ENCODE results near the gene DDX28. TPM values are rescaled to one million over a fixed set of nuclear protein-coding genes. Genes with fewer than 3 reads are reported as not detected.

Gene DDX28
- total RNA-seq, 1 donor from 2014 or later: 6.2 TPM

DNA sequence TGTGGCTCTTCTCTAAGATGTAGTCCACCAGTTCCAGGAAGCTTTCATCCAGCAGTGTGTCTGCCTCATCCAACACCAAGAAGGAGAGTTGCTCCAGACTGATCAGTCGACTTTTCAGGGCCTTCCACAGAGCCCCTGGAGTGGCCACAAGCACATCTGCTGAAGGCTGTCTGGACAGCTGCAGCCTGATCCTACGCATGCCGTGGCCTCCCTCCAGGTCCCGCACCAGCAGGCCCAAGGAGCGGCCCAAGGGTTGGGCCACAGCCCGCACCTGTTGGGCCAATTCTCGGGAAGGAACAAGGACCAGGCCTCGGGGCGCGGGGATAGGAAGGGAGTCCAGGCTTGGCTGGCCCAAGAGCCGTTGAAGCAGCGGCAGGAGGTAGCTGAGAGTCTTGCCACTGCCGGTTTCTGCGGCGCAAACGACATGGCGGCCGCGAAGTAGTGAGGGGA, 729 bp downstream of the DDX28 start:
- Histone ChIP-seq H3K4me1 (ENCODE audit: insufficient read depth, low read length) (peaks cover 17% of the 10 kb centered on the region), H3K27ac (ENCODE audit: low read depth, low read length) (peak overlapping the region; percentile 85), H3K9ac (ENCODE audit: low read length) (peak overlapping the region; percentile 96), H3K4me3 (ENCODE audit: insufficient read depth, low read depth, low read length) (peak overlapping the region; percentile 88), H2AFZ (ENCODE audit: low read depth, low read length) (peak overlapping the region; percentile 97), H3K36me3 (ENCODE audit: insufficient read depth, low read length) (no peaks in the 10 kb centered on the region), H3K27me3 (ENCODE audit: insufficient read depth, low read length) (no peaks in the 10 kb centered on the region), H3K4me2 (ENCODE audit: low read length) (peak overlapping the region; percentile 90), H3K79me2 (ENCODE audit: insufficient read depth, low read length) (peaks cover 37% of the 10 kb centered on the region), H4K20me1 (ENCODE audit: insufficient read depth, low read length) (peaks cover 9% of the 10 kb centered on the region), H3K9me3 (ENCODE audit: insufficient read depth, low read depth, low read length) (no peaks in the 10 kb centered on the region)
- FAIRE-seq: no peak
- DNase-seq (ENCODE audit: low read depth): no peak
- Mint-ChIP-seq H3K27me3 (ENCODE audit: low read depth, unreplicated experiment) (no peaks in the 10 kb centered on the region), H3K4me3 (ENCODE audit: unreplicated experiment) (peak overlapping the region; percentile 97), H3K4me1 (ENCODE audit: low read depth, unreplicated experiment) (peaks cover 6% of the 10 kb centered on the region), H3K27ac (ENCODE audit: unreplicated experiment) (peak overlapping the region; percentile 96), H3K36me3 (ENCODE audit: low read depth, unreplicated experiment) (peaks cover 2% of the 10 kb centered on the region), H3K9me3 (ENCODE audit: unreplicated experiment) (no peaks in the 10 kb centered on the region)
- TF ChIP-seq, protein P1, sequence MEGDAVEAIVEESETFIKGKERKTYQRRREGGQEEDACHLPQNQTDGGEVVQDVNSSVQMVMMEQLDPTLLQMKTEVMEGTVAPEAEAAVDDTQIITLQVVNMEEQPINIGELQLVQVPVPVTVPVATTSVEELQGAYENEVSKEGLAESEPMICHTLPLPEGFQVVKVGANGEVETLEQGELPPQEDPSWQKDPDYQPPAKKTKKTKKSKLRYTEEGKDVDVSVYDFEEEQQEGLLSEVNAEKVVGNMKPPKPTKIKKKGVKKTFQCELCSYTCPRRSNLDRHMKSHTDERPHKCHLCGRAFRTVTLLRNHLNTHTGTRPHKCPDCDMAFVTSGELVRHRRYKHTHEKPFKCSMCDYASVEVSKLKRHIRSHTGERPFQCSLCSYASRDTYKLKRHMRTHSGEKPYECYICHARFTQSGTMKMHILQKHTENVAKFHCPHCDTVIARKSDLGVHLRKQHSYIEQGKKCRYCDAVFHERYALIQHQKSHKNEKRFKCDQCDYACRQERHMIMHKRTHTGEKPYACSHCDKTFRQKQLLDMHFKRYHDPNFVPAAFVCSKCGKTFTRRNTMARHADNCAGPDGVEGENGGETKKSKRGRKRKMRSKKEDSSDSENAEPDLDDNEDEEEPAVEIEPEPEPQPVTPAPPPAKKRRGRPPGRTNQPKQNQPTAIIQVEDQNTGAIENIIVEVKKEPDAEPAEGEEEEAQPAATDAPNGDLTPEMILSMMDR (IDR thresholded peaks at IDR 0.05; ENCODE audit: insufficient read depth, low read depth, low read length): no peak
- TF ChIP-seq EZH2 (IDR thresholded peaks at IDR 0.05; ENCODE audit: insufficient read depth, low read length): no peak

DNA sequence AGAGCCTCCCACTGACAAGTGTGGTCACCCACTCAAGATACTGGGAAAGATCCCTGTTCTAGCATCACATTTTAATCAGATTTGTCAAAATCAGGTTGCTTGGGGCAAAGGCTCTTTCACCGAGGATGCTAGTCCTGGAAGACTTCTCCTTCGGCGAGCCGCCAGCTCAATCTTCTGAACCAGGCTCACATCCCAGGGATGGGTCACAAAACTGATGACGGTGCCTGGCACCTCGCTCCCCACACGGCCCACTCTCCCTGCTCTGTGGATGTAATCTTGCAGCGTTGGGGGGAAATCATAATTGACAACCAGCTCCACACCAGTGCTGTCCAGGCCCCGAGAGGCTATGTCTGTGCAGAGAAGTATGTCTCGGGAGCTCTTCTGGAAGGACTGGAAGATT, 1.5 kb downstream of the DDX28 start:
- H3K36me3 ChIP-seq (ENCODE audit: insufficient read depth, low read length): no peaks in the 10 kb centered on the region
- no peak overlapping the region for H3K27ac ChIP-seq (ENCODE audit: low read depth, low read length)
- H3K4me2 ChIP-seq (ENCODE audit: low read length): peak overlapping the region; percentile 90
- H3K4me3 ChIP-seq (ENCODE audit: insufficient read depth, low read depth, low read length): no peak overlapping the region
- no peaks in the 10 kb centered on the region for H3K9me3 Mint-ChIP-seq (ENCODE audit: unreplicated experiment)
- no peak overlapping the region for H3K27ac Mint-ChIP-seq (ENCODE audit: unreplicated experiment)
- H3K9me3 ChIP-seq (ENCODE audit: insufficient read depth, low read depth, low read length): no peaks in the 10 kb centered on the region
- H3K27me3 ChIP-seq (ENCODE audit: insufficient read depth, low read length): no peaks in the 10 kb centered on the region
- peaks cover 6% of the 10 kb centered on the region for H3K4me1 Mint-ChIP-seq (ENCODE audit: low read depth, unreplicated experiment)
- peaks cover 17% of the 10 kb centered on the region for H3K4me1 ChIP-seq (ENCODE audit: insufficient read depth, low read length)
- H2AFZ ChIP-seq (ENCODE audit: low read depth, low read length): no peak overlapping the region
- H3K79me2 ChIP-seq (ENCODE audit: insufficient read depth, low read length): peaks cover 37% of the 10 kb centered on the region
- peaks cover 2% of the 10 kb centered on the region for H3K36me3 Mint-ChIP-seq (ENCODE audit: low read depth, unreplicated experiment)
- TF ChIP-seq, protein P1 (IDR thresholded peaks at IDR 0.05; ENCODE audit: insufficient read depth, low read depth, low read length): no peak
- no peak for TF ChIP-seq EZH2 (IDR thresholded peaks at IDR 0.05; ENCODE audit: insufficient read depth, low read length)
- H3K4me3 Mint-ChIP-seq (ENCODE audit: unreplicated experiment): peak overlapping the region; percentile 97
- FAIRE-seq: no peak
- H3K27me3 Mint-ChIP-seq (ENCODE audit: low read depth, unreplicated experiment): no peaks in the 10 kb centered on the region
- no peak for DNase-seq (ENCODE audit: low read depth)
- H4K20me1 ChIP-seq (ENCODE audit: insufficient read depth, low read length): peaks cover 9% of the 10 kb centered on the region
- peak overlapping the region; percentile 96 for H3K9ac ChIP-seq (ENCODE audit: low read length)

DNA sequence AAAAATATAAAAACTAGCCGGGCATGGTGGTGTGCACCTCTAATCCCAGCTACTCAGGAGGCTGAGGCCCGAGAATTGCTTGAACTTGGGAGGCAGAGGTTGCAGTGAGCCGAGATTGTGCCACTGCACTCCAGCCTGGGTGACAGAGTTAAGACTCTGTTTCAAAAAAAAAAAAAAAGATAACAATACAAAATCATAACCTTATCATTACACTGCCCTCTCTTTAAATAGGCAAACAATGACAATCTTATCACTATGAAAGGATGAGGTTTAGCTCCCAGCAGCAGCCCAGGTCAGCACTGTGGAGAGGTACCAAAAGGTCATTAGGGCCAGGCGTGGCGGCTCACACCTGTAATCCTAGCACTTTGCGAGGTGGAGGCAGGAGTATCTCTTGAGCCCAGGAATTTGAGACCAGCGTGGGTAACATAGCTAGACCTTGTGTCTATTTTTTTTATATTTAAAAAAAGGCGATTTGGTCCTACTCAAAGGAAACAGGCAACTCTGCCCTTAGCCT, 3.8 kb downstream of the DDX28 start:
- H3K9ac ChIP-seq (ENCODE audit: low read length): no peak overlapping the region
- H3K27me3 ChIP-seq (ENCODE audit: insufficient read depth, low read length): no peaks in the 10 kb centered on the region
- H3K4me1 ChIP-seq (ENCODE audit: insufficient read depth, low read length): peaks cover 17% of the 10 kb centered on the region
- H3K9me3 ChIP-seq (ENCODE audit: insufficient read depth, low read depth, low read length): no peaks in the 10 kb centered on the region
- no peaks in the 10 kb centered on the region for H3K9me3 Mint-ChIP-seq (ENCODE audit: unreplicated experiment)
- H4K20me1 ChIP-seq (ENCODE audit: insufficient read depth, low read length): peaks cover 9% of the 10 kb centered on the region
- no peak for DNase-seq (ENCODE audit: low read depth)
- H3K27ac ChIP-seq (ENCODE audit: low read depth, low read length): no peak overlapping the region
- no peak overlapping the region for H2AFZ ChIP-seq (ENCODE audit: low read depth, low read length)
- no peak overlapping the region for H3K27ac Mint-ChIP-seq (ENCODE audit: unreplicated experiment)
- no peaks in the 10 kb centered on the region for H3K36me3 Mint-ChIP-seq (ENCODE audit: low read depth, unreplicated experiment)
- H3K4me1 Mint-ChIP-seq (ENCODE audit: low read depth, unreplicated experiment): peaks cover 6% of the 10 kb centered on the region
- TF ChIP-seq EZH2 (IDR thresholded peaks at IDR 0.05; ENCODE audit: insufficient read depth, low read length): no peak
- TF ChIP-seq, protein P1 (IDR thresholded peaks at IDR 0.05; ENCODE audit: insufficient read depth, low read depth, low read length): no peak
- FAIRE-seq: no peak
- no peaks in the 10 kb centered on the region for H3K36me3 ChIP-seq (ENCODE audit: insufficient read depth, low read length)
- no peak overlapping the region for H3K4me2 ChIP-seq (ENCODE audit: low read length)
- H3K27me3 Mint-ChIP-seq (ENCODE audit: low read depth, unreplicated experiment): peaks cover 5% of the 10 kb centered on the region
- H3K4me3 Mint-ChIP-seq (ENCODE audit: unreplicated experiment): no peak overlapping the region
- H3K4me3 ChIP-seq (ENCODE audit: insufficient read depth, low read depth, low read length): no peak overlapping the region
- peaks cover 31% of the 10 kb centered on the region for H3K79me2 ChIP-seq (ENCODE audit: insufficient read depth, low read length)
